ENCODE results near the gene MRPS34.

The MRPS34 gene

DNA sequence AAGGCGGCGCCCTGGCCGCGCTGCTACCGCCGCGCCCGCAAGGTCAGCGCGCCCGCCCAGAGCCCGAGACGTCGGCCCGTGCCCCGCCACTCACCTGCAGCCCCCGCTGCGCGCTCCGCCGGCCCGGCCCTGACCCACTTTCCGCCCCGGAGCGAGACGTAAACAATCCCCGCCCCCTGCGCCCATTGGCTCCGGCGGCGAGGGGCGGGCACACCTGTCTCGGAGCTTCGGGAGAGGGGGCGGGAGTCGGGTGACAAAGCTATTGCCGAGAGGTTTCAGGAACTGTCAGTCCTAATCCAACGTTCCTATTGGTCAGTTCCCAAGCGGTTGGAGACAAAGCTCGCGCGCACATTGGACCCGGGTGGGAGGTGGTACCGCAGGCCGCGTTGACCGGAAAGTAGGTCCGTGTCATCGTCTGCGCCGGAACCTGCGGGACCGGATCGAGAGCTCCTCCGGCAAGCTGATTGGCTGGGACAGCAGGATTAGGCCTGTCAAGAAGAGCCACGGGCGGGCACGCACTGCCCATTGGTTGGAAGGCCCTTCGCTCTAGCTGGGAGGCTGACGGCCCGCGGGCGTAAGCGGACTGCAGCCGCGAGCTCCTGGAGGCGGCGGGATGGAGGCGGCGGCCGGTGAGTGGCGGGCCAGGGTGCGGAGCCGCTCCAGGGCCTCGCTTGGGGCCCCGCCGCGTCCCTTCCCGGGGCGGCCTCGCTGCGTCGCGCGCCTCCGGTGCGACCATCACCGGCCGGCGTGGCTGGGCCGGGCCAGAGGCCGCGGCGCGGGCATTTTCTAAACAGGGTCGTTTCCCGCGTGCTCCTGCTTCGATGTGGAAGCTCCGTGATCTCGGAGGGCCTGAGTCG is 9.7 kb upstream of the MRPS34 start, which contains the start of the genes NUBP2 and SPSB3:
Gene NUBP2, plus strand, starts transcription at position 553 of the 857 bp plus-strand sequence. Its CDS starts 61 bp downstream, at position 614.
Gene SPSB3, minus strand, starts transcription at position 164 of the 857 bp plus-strand sequence. CDS start 1,088 bp downstream, outside the sequence.
- DNase-seq (ENCODE audit: insufficient read length, low spot score), result peak; percentile 99
- FAIRE-seq, result peak; percentile 100
- TF ChIP-seq POLR2AphosphoS5 (IDR thresholded peaks at IDR 0.05; ENCODE audit: low read depth, low read length) (peak; percentile 29; the same call in 1 of the 2 replicates), POLR2A (IDR thresholded peaks at IDR 0.05; ENCODE audit: low read depth, low read length) (peak; percentile 80), SPI1 (IDR thresholded peaks at IDR 0.05; ENCODE audit: low read depth, low read length) (no peak), POU2F2 (IDR thresholded peaks at IDR 0.05; ENCODE audit: low read depth, low read length) (peak; percentile 29), PAX5 (IDR thresholded peaks at IDR 0.05; ENCODE audit: insufficient read depth, low read length, severe bottlenecking) (no peak), TAF1 (IDR thresholded peaks at IDR 0.05; ENCODE audit: low read depth, low read length) (peak; percentile 55)

DNA sequence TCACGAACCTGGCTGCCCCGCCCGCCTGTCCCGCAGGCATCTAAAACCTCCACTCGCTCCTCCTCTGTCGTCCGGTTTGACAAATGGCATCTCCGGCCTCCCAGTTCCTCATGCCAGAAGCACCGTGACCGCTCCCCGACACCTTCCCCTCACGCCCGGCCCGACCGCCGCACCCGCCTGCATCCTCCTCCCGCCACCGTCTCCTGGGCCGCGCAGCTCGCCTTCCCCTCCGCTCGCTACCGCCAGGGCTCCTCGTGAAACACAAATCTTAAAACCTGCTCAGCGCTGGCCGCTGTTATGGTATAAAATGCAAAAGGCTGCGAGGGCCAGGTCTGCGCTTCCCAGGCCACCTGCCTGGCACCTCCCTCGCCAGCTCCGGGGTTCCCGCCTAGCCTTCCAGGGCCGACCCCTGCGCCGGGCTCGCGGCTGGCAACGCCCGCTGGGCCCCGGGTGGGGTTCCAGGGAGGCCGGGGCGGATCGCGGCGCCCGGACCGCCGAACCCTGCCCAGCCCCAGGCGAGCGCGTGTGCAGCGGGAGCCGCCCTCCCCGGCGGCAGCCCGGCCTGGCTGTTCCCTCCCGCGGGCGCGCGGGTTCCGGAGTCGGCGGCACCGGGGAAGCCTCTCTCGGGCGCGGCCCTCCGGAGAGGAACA is 8.9 kb upstream of the MRPS34 start:
- DNase-seq (ENCODE audit: insufficient read length, low spot score) (no peak), FAIRE-seq (peak; percentile 71)
- TF ChIP-seq SPI1 (IDR thresholded peaks at IDR 0.05; ENCODE audit: low read depth, low read length) (peak; percentile 29; the same call in 1 of the 2 replicates), POLR2A (IDR thresholded peaks at IDR 0.05; ENCODE audit: low read depth, low read length) (no peak)

DNA sequence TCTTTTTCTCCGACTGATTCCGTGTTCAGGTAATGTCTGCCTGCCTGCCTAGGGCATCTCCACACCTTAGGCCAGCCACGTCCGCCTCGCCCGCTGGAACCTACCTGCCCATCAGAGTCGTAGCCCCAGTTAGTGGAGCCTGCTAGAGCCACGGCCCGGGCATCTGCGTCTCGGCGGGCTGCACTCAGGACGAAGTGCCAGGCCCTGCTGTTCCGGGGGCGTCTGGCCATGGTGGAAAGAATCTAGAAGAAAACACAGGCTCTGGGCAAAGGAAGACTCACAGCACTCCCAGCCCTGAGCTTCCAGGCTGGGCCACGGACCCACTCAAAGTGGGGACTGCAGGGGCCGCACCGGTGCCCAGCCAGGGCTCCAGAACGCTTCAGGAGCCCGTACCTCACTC is 8.3 kb upstream of the MRPS34 start:
- no peak for FAIRE-seq
- no peak for DNase-seq (ENCODE audit: insufficient read length, low spot score)
- TF ChIP-seq POU2F2 (IDR thresholded peaks at IDR 0.05; ENCODE audit: low read depth, low read length) (no peak), SPI1 (IDR thresholded peaks at IDR 0.05; ENCODE audit: low read depth, low read length) (no peak)

DNA sequence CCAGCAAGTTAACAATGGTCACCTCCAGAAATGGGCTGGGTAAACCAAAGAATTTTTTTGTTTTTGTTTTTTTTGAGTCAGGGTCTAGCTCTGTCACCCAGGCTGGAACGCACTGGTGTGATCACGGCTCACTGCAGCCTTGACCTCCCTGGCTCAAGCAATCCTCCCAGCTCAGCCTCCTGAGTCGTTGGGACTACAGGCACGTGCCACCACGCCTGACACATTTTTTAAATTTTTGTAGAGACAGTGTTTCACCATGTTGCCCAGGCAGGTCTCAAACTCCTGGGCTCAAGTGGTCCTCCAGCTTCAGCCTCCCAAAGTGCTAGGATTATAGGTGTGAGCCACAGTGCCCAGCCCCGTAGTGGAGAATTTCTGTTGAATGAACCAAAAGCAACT is 7.7 kb upstream of the MRPS34 start:
- DNase-seq (ENCODE audit: insufficient read length, low spot score) (no peak), FAIRE-seq (no peak)
- TF ChIP-seq PAX5 (IDR thresholded peaks at IDR 0.05; ENCODE audit: insufficient read depth, low read length, severe bottlenecking) (no peak), POU2F2 (IDR thresholded peaks at IDR 0.05; ENCODE audit: low read depth, low read length) (no peak), TAF1 (IDR thresholded peaks at IDR 0.05; ENCODE audit: low read depth, low read length) (no peak), POLR2A (IDR thresholded peaks at IDR 0.05; ENCODE audit: low read depth, low read length) (no peak), SPI1 (IDR thresholded peaks at IDR 0.05; ENCODE audit: low read depth, low read length) (no peak), POLR2AphosphoS5 (IDR thresholded peaks at IDR 0.05; ENCODE audit: low read depth, low read length) (no peak)

DNA sequence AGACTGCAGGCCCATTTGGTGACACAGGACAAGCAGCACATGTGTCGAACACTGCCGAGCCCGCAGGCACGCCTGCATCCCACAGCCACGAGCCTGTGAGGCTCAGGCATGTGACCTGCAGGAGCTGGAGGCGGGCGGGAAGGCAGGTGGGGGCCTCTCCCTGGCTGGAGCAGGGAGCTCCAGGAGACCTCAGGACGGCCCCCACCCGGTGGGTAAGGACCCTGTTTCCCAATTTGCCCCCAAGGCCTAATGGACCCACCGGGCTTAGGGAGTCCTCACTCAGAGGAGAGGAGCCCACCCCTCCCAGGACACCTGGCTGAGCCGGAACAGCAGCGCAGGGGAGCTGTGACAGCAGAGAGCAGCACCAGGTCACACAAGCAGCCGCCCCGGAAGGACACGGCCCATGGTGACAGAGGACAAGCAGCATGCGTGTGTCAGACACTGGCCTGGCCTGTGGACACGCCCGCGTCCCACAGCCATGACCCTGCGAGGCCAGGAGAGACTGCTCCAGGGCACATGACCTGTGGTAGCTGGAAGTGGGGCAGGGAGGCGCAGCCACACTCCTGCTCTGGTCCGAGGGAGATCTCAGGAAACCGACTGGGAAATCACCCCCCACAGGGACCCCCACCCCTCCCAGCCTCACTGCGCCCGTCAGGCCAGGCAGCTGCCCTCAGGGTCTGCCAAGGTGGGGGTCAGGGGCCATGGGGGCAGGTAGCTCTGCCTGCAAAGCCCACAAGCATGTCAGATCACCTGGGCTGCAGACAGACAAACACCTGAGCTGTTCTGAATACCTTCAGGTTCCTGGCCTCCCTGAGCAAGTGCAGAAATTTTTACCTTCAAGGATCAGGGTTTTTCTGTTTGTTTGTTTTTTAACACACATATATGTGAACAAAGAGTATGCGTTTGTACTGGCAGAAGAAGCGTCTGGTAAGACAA is 7.1 kb upstream of the MRPS34 start:
- DNase-seq (ENCODE audit: insufficient read length, low spot score) (no peak), FAIRE-seq (no peak)
- no peak for TF ChIP-seq POLR2AphosphoS5 (IDR thresholded peaks at IDR 0.05; ENCODE audit: low read depth, low read length)
- no peak for TF ChIP-seq POU2F2 (IDR thresholded peaks at IDR 0.05; ENCODE audit: low read depth, low read length)
- TF ChIP-seq POLR2A (IDR thresholded peaks at IDR 0.05; ENCODE audit: low read depth, low read length), result no peak
- TF ChIP-seq TAF1 (IDR thresholded peaks at IDR 0.05; ENCODE audit: low read depth, low read length), result no peak
- TF ChIP-seq SPI1 (IDR thresholded peaks at IDR 0.05; ENCODE audit: low read depth, low read length), result no peak
- no peak for TF ChIP-seq PAX5 (IDR thresholded peaks at IDR 0.05; ENCODE audit: insufficient read depth, low read length, severe bottlenecking)

DNA sequence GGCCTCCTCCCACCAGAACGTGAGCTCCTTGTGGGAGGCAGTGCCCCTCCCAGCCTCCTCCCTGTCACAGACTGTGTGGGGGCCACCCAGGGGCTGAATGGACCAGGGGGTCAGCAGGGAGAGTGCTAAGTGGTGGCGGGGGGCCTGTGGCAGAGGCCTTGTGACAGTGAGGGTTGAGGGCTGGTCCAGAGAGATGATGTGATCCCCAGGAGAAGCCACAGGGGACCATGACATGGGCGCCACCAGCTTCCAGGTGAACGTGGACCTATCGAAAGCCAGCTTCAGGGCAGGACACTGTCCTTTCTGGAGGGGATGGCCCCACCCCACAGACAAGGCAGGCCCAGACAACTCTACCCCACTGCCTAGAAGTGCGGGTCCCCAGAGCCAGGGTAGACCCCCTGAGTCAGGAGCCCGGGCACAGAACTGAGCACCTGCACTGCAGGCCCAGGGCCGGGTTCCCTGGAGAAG is 6.3 kb upstream of the MRPS34 start:
- no peak for FAIRE-seq
- TF ChIP-seq POU2F2 (IDR thresholded peaks at IDR 0.05; ENCODE audit: low read depth, low read length), result no peak
- DNase-seq (ENCODE audit: insufficient read length, low spot score), result no peak

DNA sequence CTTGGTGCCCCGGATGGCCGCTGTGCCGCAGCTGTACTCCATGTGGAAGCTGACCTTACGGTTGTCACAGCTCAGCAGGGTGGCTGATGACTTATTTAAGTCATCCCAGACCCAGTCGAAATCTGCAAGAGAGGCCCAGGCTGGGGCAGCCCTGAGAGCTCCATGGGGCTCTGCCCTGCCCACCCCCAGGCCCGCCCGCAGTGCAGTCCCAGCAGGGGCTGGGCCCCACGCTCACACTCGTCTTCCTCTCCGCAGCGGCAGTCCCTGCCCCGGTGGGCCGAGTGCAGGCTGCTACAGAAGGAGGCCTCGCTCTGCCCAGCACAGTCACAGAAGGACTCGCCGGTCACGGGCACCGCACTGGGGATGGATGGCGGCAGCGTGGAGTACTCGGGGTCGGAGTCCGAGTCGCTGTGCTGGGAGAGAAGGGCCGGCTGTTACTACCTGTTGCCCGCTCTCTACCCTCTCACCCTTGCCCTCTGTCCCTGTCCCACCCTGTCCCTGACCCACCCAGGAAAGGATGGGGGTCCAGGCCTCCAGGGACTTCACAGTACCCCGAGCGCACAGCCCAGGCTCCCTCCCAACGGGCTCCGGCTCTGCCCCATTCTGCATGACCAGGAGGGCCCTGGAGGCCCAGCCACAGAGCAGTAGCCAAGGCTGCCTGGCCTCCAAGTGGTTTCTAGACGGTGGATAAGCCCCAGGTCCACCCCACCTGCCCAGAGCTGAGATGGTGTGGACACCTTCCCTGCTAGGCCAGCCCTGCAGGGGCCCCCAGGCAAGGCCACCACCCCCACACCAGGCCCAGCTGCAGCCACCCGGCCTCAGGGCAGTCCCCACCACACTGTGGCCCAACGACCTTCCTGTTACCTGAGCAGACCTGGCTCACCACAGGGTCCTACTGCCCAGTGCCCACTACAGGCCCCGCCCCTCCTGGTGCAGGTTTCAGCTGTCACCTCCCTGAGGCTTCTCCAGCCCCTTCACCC is 5.6 kb upstream of the MRPS34 start:
- TF ChIP-seq PAX5 (IDR thresholded peaks at IDR 0.05; ENCODE audit: insufficient read depth, low read length, severe bottlenecking) (no peak), TAF1 (IDR thresholded peaks at IDR 0.05; ENCODE audit: low read depth, low read length) (no peak), POLR2AphosphoS5 (IDR thresholded peaks at IDR 0.05; ENCODE audit: low read depth, low read length) (no peak), POLR2A (IDR thresholded peaks at IDR 0.05; ENCODE audit: low read depth, low read length) (peak; percentile 14; the same call in 1 of the 2 replicates), SPI1 (IDR thresholded peaks at IDR 0.05; ENCODE audit: low read depth, low read length) (no peak)
- no peak for DNase-seq (ENCODE audit: insufficient read length, low spot score)
- FAIRE-seq, result no peak

DNA sequence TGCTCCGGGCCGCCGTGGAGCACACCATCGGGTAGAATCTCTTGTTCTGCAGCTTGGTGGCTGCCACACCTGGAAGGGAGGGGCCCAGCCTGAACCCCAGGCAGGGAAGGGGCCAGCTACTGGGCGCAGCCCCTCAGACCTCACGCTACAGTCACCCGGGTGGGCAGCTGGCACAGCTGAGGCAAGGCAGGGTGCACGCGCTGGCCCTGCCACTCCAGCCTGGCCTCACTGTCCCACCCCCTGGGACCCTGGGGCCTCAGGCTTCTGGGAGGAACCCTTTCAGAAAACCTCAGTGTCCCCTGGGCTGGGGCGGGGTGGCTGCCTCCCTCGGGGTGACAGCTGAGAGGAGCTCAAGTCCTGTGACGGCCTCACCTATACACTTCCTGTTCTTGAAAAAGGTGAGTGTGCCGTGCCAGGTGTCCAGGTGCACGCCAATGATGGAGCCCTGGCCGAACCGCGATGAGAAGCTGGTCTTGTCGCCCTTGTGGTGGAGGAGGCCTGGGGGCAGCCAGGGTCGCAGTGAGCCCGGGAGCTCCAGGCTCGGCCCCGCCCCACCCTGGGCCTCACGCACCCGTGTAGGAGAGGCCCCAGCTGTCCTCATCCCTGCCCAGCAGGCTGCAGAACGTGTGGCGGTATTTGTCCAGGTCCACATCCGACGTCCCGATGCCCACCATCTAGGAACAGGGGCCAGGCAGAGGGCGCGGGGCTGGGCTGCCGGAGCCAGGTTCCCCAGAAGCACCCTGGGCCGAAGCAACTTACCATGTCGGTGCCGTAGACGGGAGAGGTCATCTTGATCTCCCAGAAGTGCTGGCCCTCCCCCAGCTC is 4.7 kb upstream of the MRPS34 start:
- FAIRE-seq, result no peak
- DNase-seq (ENCODE audit: insufficient read length, low spot score), result no peak
- no peak for TF ChIP-seq POU2F2 (IDR thresholded peaks at IDR 0.05; ENCODE audit: low read depth, low read length)
- no peak for TF ChIP-seq SPI1 (IDR thresholded peaks at IDR 0.05; ENCODE audit: low read depth, low read length)
- TF ChIP-seq POLR2AphosphoS5 (IDR thresholded peaks at IDR 0.05; ENCODE audit: low read depth, low read length), result no peak; the same call in 1 of the 2 replicates
- no peak for TF ChIP-seq PAX5 (IDR thresholded peaks at IDR 0.05; ENCODE audit: insufficient read depth, low read length, severe bottlenecking)
- TF ChIP-seq TAF1 (IDR thresholded peaks at IDR 0.05; ENCODE audit: low read depth, low read length), result no peak
- TF ChIP-seq POLR2A (IDR thresholded peaks at IDR 0.05; ENCODE audit: low read depth, low read length), result no peak

All from GM12891 (cell line).